ENCODE measurements around the gene SNRNP25.

The SNRNP25 gene

GRCh38 chr16:86483-86952, 32.9 kb downstream of the SNRNP25 start:
- H3K36me3 ChIP-seq (ENCODE audit: low read length): no peaks in the 10 kb centered on the region
- TF ChIP-seq EZH2phosphoT487 (conservative IDR thresholded peaks at IDR 0.05; ENCODE audit: low read length): no peak
- no peak for TF ChIP-seq CTCF (IDR thresholded peaks at IDR 0.05; ENCODE audit: insufficient read depth, low read length, poor library complexity, severe bottlenecking)
- H3K4me2 ChIP-seq (ENCODE audit: low read depth, low read length, poor library complexity, severe bottlenecking): no peak overlapping the region
- H3K9ac ChIP-seq (ENCODE audit: low read length): no peak overlapping the region
- H2AFZ ChIP-seq (ENCODE audit: low read depth, low read length, severe bottlenecking): no peak overlapping the region
- no peak overlapping the region for H3K4me3 ChIP-seq (ENCODE audit: insufficient read depth, low read length, poor library complexity, severe bottlenecking)
- no peak overlapping the region for H3K27ac ChIP-seq (ENCODE audit: low read depth, low read length)
- no peaks in the 10 kb centered on the region for H3K9me3 ChIP-seq (ENCODE audit: insufficient read depth, low read length)
- H3K9me2 ChIP-seq (replicated peaks; ENCODE audit: insufficient read depth, low read length): no peaks in the 10 kb centered on the region
- H3F3A ChIP-seq (ENCODE audit: insufficient read depth): no peaks in the 10 kb centered on the region
- no peaks in the 10 kb centered on the region for H3K27me3 ChIP-seq (ENCODE audit: low read length)
- H3K79me2 ChIP-seq (ENCODE audit: insufficient read depth, low read length): no peaks in the 10 kb centered on the region
- no peaks in the 10 kb centered on the region for H4K20me1 ChIP-seq (ENCODE audit: low read depth, low read length)

- Histone ChIP-seq H3K4me3 (ENCODE audit: insufficient read depth, low read length, poor library complexity, severe bottlenecking) (no peak overlapping the region), H3K9me2 (replicated peaks; ENCODE audit: insufficient read depth, low read length) (no peaks in the 10 kb centered on the region), H3K79me2 (ENCODE audit: insufficient read depth, low read length) (no peaks in the 10 kb centered on the region), H2AFZ (ENCODE audit: low read depth, low read length, severe bottlenecking) (no peak overlapping the region), H4K20me1 (ENCODE audit: low read depth, low read length) (no peaks in the 10 kb centered on the region), H3K27me3 (ENCODE audit: low read length) (no peaks in the 10 kb centered on the region), H3K4me2 (ENCODE audit: low read depth, low read length, poor library complexity, severe bottlenecking) (no peak overlapping the region), H3K9me3 (ENCODE audit: insufficient read depth, low read length) (no peaks in the 10 kb centered on the region), H3K36me3 (ENCODE audit: low read length) (no peaks in the 10 kb centered on the region), H3F3A (ENCODE audit: insufficient read depth) (no peaks in the 10 kb centered on the region), H3K27ac (ENCODE audit: low read depth, low read length) (no peak overlapping the region), H3K9ac (ENCODE audit: low read length) (no peak overlapping the region)
- TF ChIP-seq EZH2phosphoT487 (conservative IDR thresholded peaks at IDR 0.05; ENCODE audit: low read length) (no peak), CTCF (IDR thresholded peaks at IDR 0.05; ENCODE audit: insufficient read depth, low read length, poor library complexity, severe bottlenecking) (no peak)
Measured at GRCh38 chr16:88613-89012, 35.0 kb downstream of the SNRNP25 start.

- Histone ChIP-seq H3K27me3 (ENCODE audit: low read length) (no peaks in the 10 kb centered on the region), H3K4me2 (ENCODE audit: low read depth, low read length, poor library complexity, severe bottlenecking) (no peak overlapping the region), H3K9me3 (ENCODE audit: insufficient read depth, low read length) (no peaks in the 10 kb centered on the region), H3K79me2 (ENCODE audit: insufficient read depth, low read length) (no peaks in the 10 kb centered on the region), H3K9ac (ENCODE audit: low read length) (no peak overlapping the region), H3F3A (ENCODE audit: insufficient read depth) (no peaks in the 10 kb centered on the region), H3K27ac (ENCODE audit: low read depth, low read length) (no peak overlapping the region), H2AFZ (ENCODE audit: low read depth, low read length, severe bottlenecking) (no peak overlapping the region), H3K4me3 (ENCODE audit: insufficient read depth, low read length, poor library complexity, severe bottlenecking) (no peak overlapping the region), H4K20me1 (ENCODE audit: low read depth, low read length) (no peaks in the 10 kb centered on the region), H3K36me3 (ENCODE audit: low read length) (no peaks in the 10 kb centered on the region), H3K9me2 (replicated peaks; ENCODE audit: insufficient read depth, low read length) (no peaks in the 10 kb centered on the region)
- no peak for TF ChIP-seq EZH2phosphoT487 (conservative IDR thresholded peaks at IDR 0.05; ENCODE audit: low read length)
- no peak for TF ChIP-seq CTCF (IDR thresholded peaks at IDR 0.05; ENCODE audit: insufficient read depth, low read length, poor library complexity, severe bottlenecking)
Measured at GRCh38 chr16:89391-90302, 36.0 kb downstream of the SNRNP25 start.

Data from SU-DHL-6 (cell line).